ENCODE results near the gene WDR82. TPM values are rescaled to one million over a fixed set of nuclear protein-coding genes. Genes with fewer than 3 reads are reported as not detected.

WDR82 gene
- total and polyA plus RNA-seq, 9 of the 15 experiments (the other 6 are each of a cell fraction or from before 2014, with no cell fraction given) = 6.4 to 62.9 (median 37.1) TPM

DNA sequence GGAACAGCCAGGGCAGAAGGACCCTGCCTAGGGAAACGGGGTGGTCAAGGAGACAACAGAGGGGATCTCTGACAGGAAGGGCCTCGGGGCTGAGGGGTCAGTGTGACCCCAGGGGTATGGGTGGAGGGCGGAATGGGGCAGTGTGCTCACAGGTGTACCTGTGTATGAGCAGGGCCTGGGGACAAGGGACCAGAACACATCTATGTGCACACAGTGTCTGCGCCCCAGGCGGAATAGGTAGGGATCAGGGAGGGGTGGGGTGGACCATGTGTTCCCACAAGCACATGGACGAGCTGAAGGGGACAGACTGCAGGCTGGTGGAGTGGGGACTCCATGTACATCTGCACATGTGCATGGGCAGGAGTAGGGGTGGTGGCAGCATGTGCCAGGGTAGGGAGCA lies 48.0 kb downstream of the WDR82 start:
- H3K4me3 ChIP-seq = no peak overlapping the region
- peaks cover 2% of the 10 kb centered on the region; the same call in 2 of the 3 replicates for H3K79me2 ChIP-seq (ENCODE audit: control insufficient read depth, insufficient read depth, low read length)
- H3K27ac ChIP-seq (ENCODE audit: extremely low read depth, low read depth, low read length) = no peak overlapping the region
- no peak overlapping the region for H2AFZ ChIP-seq (ENCODE audit: low read depth, low read length)
- peaks cover 34% of the 10 kb centered on the region; the same call in 2 of the 3 replicates for H3K36me3 ChIP-seq (ENCODE audit: control insufficient read depth, insufficient read depth, low read length)
- intact Hi-C loops (cut with micrococcal nuclease) = loop anchor here (5.0 kb wide), 1 partner anchor 107 kb away; no protein-coding TSS in a partner anchor
- H3K4me1 ChIP-seq (replicated peaks in 1 of 2; ENCODE audit: control insufficient read depth in 2 of 2, insufficient read depth in 2 of 2, low read length in 2 of 2) = peaks cover 4 to 51% of the 10 kb centered on the region in 2 experiments; a peak in 3 of 5 replicates
- ATAC-seq (no peak), DNase-seq (ENCODE audit: extremely low read depth in 1 of 4, low spot score in 3 of 4) (no peak), FAIRE-seq (no peak)
- no peaks in the 10 kb centered on the region for H3K9me3 ChIP-seq (replicated peaks; ENCODE audit: control insufficient read depth, insufficient read depth, low read depth, low read length)
- no TSS peak for BruUV-seq (replicated peaks)
- 79% methylated on average over 4 of the region's 6 CpGs for WGBS (ENCODE audit: insufficient coverage, low coverage, missing lambda C conversion rate)
- H3K4me2 ChIP-seq (ENCODE audit: insufficient read depth, low read length) = no peak overlapping the region
- no peaks in the 10 kb centered on the region for H3K9me1 ChIP-seq (ENCODE audit: control insufficient read depth, insufficient read depth, low read length)
- H3K27me3 ChIP-seq (ENCODE audit: control insufficient read depth in 2 of 2, insufficient read depth in 2 of 2, low read length in 2 of 2) = no peaks in the 10 kb centered on the region
- POLR2A ChIA-PET = interaction anchor here (1.0 kb wide), 1 partner anchor 76 kb away, joined by 6 read pairs; the partner anchor contains the start of gene POC1A
- no peak overlapping the region; a peak in 1 of 4 replicates for H3K9ac ChIP-seq (ENCODE audit: insufficient read depth in 1 of 2, low read depth in 2 of 2, low read length in 2 of 2)
- CTCF ChIA-PET (ENCODE audit: low intra/inter-chr PET ratio) = interaction anchor here (1.1 to 3.2 kb wide), 2 partner anchors 48 to 109 kb away, joined by 8 to 18 read pairs; partner anchors contain the start of gene WDR82
- in situ Hi-C loops (cut with MboI) = no loop called here
- no peaks in the 10 kb centered on the region; the same call in 1 of the 2 replicates for H4K20me1 ChIP-seq (replicated peaks; ENCODE audit: control insufficient read depth, insufficient read depth, low read length)
- TF ChIP-seq CREBBP (IDR thresholded peaks at IDR 0.05; ENCODE audit: low read depth, low read length) (no peak), SLC30A9 (CRISPR knock-in tag; IDR thresholded peaks at IDR 0.05) (no peak), FOS (IDR thresholded peaks at IDR 0.05; ENCODE audit: extremely low read depth, insufficient read length) (no peak), ZNF23 (CRISPR knock-in tag; IDR thresholded peaks at IDR 0.05) (no peak), GABPA (tag; conservative IDR thresholded peaks at IDR 0.05; ENCODE audit: low read depth) (no peak), BRCA1 (IDR thresholded peaks at IDR 0.05) (no peak), BRCA1 (CRISPR knock-in tag; IDR thresholded peaks at IDR 0.05) (no peak), HNRNPL (IDR thresholded peaks at IDR 0.05; ENCODE audit: low read depth, low read length) (no peak), ZNF384 (IDR thresholded peaks at IDR 0.05; ENCODE audit: low read depth, low read length) (no peak), CREB3 (tag; conservative IDR thresholded peaks at IDR 0.05; ENCODE audit: low read depth) (no peak), ARNT (IDR thresholded peaks at IDR 0.05) (no peak), IRF9 (tag; IDR thresholded peaks at IDR 0.05) (no peak), E4F1 (CRISPR knock-in tag; IDR thresholded peaks at IDR 0.05; ENCODE audit: borderline replicate concordance) (no peak), GTF2A2 (tag; IDR thresholded peaks at IDR 0.05) (no peak), GATA2 (CRISPR knock-in tag; IDR thresholded peaks at IDR 0.05) (no peak), CBFB (CRISPR knock-in tag; IDR thresholded peaks at IDR 0.05) (no peak)
- TF ChIP-seq, protein P1, sequence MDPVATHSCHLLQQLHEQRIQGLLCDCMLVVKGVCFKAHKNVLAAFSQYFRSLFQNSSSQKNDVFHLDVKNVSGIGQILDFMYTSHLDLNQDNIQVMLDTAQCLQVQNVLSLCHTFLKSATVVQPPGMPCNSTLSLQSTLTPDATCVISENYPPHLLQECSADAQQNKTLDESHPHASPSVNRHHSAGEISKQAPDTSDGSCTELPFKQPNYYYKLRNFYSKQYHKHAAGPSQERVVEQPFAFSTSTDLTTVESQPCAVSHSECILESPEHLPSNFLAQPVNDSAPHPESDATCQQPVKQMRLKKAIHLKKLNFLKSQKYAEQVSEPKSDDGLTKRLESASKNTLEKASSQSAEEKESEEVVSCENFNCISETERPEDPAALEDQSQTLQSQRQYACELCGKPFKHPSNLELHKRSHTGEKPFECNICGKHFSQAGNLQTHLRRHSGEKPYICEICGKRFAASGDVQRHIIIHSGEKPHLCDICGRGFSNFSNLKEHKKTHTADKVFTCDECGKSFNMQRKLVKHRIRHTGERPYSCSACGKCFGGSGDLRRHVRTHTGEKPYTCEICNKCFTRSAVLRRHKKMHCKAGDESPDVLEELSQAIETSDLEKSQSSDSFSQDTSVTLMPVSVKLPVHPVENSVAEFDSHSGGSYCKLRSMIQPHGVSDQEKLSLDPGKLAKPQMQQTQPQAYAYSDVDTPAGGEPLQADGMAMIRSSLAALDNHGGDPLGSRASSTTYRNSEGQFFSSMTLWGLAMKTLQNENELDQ (CRISPR knock-in tag; IDR thresholded peaks at IDR 0.05; ENCODE audit: borderline replicate concordance) = no peak
